Effector CD8-positive, alpha-beta T cell (primary cell): ENCODE results near the gene CHN2.

Experiments used
- DNase-seq: peaks from one replicate; lab custom pipeline; 2025; lab: John Stamatoyannopoulos, UW

CHN2 gene

DNA sequence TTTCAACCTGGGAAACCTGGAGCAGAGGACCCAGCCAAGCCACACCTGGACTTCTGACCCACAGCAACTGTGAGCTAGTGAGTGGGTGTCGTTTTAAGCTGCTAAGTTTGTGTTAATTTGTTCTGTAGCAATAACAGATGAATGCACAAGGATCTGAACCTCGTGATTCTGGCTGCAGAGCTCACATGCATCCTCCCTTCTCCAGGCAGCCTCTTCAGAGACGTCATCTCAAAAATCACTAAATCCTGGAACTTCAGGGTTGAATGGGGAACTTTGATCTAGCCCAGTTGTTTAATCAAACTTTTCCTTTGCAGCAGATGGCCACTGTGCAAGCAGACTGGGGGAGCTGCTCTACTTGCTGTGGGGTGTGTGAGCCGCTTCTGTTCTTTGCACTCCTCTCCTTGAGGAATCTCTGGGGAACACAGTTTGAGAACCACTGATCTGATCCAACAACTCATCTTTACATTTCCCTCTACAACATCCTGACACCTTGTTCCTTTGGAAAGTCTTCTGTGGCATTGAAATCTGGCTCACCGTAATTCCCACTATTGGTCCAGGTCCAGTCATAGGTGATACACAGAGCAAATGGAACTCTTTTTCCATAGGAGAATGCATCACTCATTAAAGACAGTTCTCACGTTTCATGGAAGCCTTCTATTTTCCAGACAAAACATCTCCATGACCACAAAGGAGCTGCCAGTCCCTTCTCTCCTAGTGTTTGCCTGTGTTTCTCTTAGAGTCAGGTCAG lies 90.3 kb downstream of the CHN2 start:
- DNase-seq = no peak

DNA sequence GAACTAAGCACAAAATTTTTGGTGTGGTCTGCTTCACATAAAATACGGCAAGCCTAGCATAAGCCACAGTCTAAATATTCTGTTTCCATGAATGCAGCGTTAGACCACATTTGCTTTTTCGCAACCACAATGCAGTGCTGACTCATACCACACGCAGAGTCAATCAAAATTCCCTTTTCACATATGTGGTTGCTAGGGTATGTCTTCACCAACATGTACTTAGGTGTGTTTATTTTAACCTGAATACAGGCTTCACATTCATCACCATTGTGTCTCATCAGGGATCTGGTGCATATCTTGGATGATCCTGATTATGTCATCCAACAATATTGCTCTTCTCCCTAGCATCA lies 90.8 kb downstream of the CHN2 start:
- no peak for DNase-seq

DNA sequence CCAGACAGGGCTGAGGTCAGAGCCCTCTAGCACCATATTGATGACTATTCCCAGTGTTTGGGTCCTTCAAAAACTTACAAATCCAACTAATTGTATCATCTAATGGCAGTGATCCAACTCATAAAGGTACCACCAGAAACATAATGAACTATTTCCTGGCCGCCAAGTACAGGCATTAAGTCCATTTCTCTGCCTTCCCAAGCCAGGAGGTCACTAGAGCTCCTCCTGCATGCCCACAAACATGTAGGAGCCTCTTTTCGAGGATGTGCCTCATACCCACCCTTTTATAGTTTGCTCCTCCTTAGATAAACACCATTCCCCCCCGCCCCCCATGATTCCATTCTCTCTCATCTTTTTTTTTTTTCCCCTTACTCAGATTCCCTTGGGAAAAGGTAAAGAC lies 91.3 kb downstream of the CHN2 start:
- DNase-seq = no peak

DNA sequence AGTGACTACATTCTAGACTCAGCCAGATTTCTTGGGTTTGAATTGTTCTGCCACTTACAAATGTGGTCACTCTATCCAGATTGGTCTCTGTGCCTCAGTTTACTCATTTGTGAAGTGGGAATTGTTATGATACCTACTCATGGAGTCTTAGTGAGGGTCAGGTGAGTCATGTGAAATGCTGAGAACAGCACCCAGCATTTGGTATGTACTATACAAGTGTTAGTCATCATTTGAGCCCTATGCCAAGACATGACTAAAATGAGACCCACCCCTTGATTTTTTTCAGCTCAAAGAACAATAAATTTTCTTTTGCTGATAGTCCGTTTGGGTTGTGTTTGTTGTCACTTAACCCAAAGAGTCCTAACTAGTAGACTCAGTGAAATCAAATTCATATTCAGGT lies 92.8 kb downstream of the CHN2 start:
- DNase-seq = no peak

DNA sequence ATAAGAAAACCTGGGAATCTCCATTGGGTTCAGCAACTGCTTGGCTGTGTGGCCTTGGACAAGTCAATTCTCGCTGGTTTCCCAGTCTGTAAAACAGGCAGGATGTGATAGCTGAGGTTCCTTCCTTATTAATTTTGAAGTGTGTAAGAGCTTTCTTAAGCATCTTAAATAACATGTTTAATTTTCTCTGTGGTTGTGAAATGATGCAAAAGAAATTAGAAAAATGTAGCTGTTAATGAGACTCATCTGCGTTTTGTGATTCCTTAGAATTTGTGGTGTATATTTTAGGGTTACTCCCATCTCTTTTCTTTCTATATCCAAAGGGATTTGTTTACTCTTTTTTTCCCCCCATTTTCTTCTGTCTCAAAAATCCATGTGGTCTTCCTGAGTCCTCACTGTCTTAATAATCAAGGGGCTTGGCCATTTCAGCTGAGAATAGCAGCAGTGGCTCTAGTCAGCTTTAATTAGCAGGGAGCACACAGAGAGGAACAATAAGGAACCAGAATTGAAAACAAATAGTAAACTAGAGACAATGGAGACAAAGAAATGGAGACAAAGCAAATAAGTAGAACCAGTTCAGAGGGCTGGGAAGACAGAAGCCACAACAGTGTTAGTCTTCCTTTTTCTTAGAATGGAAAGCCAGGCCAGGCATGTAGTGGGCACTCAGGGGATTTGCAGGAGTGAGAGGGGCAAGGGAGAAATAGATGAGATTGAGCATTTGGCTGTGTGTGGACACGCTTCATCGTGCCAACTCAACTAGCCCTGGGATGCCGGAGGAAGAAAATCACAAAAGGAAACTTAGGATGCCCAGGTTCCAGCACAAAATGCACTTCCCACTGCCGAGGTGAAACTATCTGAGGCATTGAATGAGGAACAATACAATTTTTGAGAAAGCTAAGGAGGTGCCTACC lies 93.9 kb downstream of the CHN2 start:
- no peak for DNase-seq

DNA sequence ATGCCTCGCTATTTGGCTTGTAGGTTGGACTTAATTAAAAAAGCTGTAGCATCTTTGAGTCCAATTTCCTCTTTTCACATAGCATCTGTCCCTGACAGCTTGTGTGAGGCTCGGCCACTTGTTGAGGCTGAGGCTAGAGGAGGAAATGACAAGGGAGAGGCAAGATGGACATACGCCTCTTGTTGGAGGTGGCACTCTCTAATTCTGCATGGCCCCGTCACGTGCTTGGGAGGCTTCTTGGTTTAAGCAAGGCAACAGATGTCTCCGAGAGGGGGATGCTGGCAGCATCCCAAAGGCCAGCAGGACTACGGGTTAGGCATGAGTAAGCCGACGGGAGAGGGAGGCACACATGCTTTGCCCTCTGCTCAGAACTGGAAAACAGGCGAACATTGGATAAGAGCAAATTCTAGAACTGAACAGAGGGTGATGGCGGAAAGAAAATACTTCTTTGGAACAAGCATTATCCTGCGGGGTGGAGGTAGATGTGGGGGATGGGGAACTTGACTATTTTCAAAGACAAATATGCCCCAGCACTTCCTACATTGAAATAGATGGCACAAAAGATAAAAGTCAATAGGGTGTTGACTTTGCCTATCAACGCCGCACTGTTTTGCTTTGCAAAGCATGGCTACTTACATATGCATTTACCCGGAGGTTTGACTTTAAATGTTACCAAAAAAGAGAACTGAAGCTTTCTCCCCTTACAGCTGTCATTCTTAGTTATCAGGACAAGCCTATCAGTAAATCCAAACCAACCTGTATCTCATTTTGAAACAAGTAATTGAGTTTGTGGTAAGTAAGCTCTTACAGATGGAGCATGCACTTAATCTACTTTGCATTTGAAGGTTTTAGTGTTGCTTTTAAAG lies 94.8 kb downstream of the CHN2 start:
- no peak for DNase-seq

DNA sequence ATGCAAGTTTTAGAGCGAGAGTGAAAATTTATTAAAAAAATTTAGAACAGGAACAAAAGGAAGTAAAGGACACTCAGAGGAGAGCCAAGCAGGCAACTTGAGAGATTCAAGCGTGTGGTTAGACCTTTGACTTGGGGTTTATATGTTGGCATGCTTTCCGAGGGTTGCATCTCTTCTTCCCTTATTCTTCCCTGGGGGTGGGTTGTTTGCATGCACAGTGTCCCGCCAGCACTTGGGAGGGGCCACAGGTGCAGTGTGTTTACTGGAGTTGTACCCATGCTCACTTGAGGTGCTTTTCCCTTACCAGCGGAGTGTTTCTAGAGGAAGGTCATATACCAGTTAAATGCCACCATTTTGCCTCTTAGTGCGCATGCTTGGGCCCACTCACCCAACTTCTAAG lies 96.3 kb downstream of the CHN2 start:
- DNase-seq = no peak

DNA sequence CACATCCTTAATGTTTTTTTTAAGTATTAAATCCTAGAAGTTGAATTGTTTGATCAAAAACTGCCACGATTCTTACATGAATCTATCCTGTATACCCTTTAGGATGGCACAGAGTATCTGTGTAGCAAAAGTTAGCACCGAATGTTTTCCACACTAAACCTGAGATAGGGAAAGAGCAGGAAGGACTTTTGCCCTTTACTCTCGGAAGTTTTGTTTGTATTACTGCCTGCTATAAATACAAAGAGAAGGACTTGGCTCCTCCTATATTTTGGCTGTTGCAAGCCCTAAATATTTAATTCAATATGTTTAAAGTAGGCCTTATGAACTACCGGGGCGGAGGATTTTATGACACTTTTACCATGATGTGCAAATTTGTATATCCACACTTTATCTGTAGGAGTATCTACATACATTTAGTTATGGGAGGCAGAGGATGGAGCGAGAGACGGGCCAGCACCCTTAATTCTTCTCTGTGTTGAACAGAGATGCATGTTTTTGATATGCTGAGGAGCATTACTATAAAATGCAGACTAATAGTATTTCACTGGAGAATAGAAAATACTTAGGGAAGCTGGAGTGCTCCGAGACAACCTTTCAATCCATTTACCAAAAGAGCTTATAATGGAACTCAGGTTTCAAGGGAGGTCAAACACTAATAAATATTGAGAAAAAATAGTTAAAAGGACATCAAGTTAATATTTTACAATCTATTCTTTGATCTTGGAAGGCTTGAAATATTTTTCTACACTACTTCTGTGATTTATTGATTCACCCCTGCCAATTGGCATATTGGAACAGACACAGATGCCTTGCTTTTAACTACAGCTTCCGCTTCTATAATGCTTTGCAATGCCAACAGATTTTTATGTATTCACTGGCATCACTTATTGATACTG lies 97.4 kb downstream of the CHN2 start:
- no peak for DNase-seq

DNA sequence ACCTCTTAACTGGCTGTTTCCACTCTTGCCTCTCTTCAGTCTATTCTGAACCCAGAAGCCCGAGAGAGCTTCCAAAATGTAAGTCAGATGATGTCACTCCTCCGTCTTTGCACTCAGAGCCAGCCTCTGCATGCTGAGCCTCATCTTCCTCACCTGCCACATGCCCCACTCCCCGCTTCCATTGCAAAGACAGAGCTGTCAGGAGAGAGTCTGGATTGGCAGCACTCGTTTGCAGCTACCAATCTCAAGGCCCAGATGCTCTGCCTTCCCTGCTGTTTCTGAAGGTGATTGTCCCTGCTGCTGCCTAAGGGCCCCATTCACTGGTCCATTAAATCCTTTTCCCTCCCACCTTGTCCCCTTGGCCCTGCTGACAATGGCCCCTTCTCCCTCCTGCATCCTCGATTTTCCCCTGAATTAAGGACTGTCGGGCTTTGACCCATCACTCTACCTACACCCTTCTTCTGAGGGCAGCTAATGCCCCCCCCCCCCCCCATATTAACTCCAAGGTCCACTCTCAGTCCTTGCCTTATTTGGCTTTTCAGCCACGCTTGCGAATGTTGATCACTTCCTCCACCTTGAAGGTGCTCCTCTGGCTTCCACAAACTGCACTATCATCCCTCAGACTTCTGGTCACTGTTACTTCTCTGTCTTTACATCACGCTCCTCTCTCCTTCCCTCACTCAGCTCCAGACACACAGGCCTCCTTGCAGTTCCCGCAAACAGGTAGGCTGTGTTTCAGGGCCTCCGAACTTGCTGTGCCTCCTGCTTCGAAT lies 98.5 kb downstream of the CHN2 start:
- no peak for DNase-seq

DNA sequence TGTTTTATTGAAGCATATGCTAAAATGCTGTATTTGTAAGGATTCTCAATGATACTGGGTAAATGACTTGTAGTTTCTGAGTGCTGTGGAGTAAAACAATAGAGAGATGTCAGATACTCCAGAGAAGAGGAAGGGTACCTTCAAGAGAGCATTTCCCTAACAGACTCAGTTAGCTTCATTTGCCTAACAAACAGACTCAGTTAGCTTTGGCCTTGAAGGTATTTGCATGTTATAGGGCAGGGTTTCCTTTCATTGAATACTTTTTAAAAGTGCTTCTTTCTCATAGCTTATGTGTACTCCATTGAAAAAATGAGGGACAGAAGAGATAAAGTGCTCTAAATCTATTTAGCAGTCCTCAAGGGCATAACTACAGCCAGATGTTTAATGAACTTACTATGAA lies 101.8 kb downstream of the CHN2 start:
- DNase-seq = no peak

DNA sequence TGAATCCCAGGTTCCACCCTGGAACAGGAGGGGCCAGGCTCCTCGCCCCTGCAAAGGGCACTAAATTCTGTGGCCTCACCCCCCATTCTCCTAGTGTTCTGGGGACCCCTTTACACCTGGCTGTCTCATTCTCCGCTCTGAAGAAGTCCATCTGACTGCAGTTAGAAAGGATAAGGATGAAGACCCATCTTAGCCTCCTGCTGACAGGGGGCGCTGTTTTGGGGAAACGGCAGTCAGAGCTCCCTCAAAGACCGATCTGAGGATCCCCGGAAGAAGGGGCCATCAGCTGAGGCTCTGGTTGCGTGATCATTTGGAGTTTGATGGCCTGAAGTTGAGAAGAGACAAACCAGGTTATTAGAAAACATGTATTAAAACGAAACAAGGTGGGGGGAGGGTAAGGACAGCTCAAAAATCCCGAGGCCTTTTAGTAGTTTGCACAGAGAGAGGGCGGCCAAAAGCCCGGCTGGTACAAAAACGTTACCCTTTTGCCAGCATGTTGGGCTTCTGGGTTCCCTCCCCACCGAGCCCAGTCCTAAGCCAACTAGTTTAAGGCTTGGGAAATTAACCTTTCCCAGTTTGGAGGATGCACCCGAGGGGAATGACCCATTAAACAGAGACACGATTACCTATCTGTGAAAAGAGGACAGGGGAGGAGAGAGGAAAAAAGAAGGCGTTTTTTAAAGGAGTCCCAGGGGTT lies 102.8 kb downstream of the CHN2 start:
- no peak for DNase-seq

DNA sequence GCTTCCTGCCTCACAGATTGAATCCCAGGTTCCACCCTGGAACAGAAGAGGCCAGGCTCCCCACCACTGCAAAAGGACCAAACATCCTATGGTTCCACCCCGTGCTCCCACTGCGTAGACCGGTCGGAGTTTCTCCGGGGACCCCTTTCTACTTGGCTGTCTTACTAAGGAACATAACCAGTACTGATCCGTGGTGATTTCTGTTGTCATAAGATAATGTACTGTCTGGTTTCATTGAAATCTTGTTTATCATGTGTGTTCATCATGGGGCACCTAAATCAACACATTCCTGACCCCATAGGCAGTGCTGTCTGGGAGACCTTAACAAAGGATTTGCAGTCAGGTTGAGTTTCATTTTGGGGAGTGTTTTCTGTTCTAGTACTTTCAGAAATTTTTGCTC lies 104.5 kb downstream of the CHN2 start:
- no peak for DNase-seq

DNA sequence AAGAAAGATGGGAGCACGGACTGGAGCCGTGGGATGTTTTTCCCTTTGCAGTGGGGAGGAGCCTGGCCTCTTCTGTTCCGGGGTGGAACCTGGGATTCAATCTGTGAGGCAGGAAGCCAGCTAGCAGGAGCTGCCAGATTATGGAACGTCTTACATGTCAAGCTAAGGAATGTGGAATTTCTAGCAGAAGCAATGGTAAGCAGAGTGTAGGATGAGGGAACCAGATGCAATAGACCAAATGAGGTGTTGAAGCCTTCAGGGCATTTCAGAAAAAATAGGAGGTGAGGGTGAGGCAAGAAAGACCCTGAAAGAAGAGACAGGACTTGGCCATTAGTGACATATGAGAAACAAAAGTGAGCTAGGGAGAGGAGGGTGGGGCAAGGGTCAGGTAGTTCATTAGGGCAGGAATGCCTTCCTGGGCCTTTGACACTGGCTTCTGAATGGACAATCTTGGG lies 105.5 kb downstream of the CHN2 start:
- no peak for DNase-seq

DNA sequence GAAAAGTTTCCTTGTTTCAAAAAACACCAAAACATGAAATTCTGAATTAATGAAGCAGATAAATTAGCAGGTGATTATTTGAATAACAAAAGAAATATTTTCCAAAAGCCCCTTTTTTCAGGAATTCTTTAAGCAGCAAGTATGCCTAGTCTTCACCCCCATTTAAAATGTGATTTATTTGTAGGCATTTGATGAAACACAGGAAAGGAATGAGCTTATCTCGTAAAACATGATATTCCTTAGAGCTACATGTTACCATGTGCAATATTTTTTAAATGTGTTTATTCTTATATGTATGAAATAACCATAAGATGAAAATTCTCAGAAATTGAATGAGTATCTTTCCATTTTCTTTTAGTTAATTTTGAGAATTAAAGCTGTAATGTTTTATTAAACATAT lies 106.1 kb downstream of the CHN2 start:
- DNase-seq = no peak

DNA sequence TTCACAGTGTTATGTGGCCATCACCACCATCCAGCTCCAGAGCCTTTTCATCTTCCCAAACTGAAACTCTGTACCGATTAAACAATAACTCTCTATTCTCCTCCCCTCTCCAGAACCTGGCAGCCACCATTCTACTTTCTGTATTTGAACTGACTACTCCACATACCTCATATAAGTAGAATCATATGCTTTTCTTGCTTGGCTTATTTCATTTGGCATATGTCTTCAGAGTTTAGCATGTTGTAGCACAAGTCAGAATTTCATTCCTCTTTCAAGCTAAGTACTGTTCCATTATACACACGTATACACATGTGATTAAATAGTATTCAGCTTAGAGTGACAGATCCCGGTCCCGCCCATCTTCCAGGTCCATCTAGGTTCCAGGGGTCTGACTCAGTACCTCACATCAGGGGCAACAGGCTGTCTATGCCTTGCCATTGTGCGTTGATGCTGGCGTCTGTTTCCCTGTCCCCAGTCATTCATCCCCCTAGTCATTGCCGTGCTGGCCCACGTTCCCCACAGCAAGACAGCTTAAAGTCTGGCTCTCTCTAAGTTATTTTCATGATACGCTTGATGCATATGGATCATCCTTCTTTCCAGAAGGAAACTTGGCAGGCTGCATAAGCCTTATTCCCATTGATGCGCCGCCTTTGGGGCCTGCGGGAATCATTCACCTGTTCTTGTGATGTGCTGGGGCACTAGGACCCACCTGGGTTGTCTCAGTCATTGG lies 108.3 kb downstream of the CHN2 start:
- DNase-seq = no peak

DNA sequence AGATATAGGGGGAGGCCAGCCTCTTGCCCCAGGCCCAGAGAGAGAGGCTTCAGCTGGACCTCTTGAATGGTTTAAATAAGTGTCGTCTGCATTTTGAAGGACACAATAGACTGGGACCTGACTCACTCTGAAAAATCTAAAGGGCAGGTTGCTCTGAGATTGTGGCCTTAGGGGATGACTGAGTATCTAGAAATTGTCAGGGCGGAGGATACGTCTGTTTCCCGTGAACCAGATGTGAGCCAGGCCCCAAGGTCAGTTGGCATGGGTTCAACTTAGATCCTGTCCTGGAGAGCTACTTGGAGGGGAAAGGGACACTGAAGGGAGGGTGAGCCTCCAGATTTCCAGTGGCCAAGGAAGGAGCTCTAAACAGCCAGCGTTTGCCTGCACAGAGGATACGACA lies 110.2 kb downstream of the CHN2 start:
- no peak for DNase-seq

DNA sequence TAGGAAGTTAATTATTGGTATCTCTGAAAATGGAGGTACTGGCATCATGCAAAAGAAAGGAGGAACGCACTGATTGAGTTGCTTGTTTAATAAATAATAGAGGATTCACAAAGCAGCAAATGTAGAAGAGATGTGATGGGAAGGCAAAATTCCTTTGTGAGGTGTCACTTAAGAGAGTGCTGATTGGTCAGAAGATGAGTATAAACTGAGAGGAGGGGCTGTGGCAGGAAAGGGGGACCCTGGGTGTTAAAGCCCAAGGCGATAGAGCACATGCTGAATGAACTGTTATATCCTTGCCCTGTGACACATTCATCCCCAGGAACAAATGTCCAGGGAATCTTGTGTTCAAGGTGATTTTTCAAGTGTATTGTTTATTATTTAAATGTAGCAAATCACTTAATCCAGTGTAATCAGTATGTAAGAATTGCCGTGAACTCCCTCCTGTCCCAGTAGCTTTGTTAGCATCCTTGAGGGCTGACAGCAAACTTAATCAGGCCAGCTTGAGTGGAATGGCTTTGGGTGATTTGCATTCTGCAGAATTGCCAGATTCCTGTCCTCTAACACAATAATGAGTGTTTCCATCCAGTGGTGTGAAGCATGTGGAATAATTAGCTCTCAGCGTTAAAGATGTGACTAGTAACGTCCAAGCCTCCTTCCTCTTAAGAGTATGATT lies 111.9 kb downstream of the CHN2 start:
- DNase-seq = no peak

DNA sequence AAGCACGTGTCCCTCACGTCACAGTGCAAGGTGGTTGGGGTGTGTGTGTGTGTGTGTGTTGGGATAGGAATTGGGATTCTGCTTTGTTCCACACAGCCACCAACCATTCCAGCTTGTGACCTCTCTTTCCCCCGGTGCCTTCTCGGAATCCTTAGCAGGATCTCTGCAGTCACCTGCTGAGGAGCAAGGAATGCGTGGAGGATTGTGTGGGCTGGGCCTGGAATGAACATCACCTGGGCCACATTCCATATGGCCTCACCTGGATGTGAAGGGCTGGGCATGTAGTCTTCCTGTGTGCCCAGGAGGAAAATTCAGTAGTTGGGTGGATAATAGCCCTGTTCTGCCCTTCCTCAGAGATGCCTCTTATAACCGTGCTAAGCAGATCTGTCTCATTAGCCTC lies 113.8 kb downstream of the CHN2 start:
- no peak for DNase-seq
